Mesothelial cell of epicardium (in vitro differentiated cells): ENCODE results near the gene ITGB3. TPM values are rescaled to one million over a fixed set of nuclear protein-coding genes. Genes with fewer than 3 reads are reported as not detected.
A peak's percentile ranks its signal among the peaks of the same experiment; 100 is the strongest.

ENCODE experiments used
- DNase-seq, 2 experiments: peaks; one replicate each; pipeline ENCODE4 v3.0.0; 2021; ENCODE audit warnings: low spot score in 2 of 2; ENCODE audit not compliant: unreplicated experiment in 2 of 2
- H3K27ac Mint-ChIP-seq: 2 replicates; pipeline ENCODE4 v1.8.0; 2021; ENCODE audit warnings: mixed read lengths
- H3K27me3 Mint-ChIP-seq: 2 replicates; pipeline ENCODE4 v1.8.0; 2021; ENCODE audit warnings: low read depth, mixed read lengths
- H3K36me3 Mint-ChIP-seq: 2 replicates; pipeline ENCODE4 v1.8.0; 2021; ENCODE audit warnings: mixed read lengths
- H3K4me1 Mint-ChIP-seq: 2 replicates; pipeline ENCODE4 v1.8.0; 2021; ENCODE audit warnings: mixed read lengths
- H3K4me3 Mint-ChIP-seq: 2 replicates; pipeline ENCODE4 v1.8.0; 2021; ENCODE audit warnings: mild to moderate bottlenecking, moderate library complexity, mixed read lengths
- H3K9me3 Mint-ChIP-seq: 2 replicates; pipeline ENCODE4 v1.8.0; 2021; ENCODE audit warnings: mixed read lengths
- CTCF ChIP-seq: fragments of 200-600 bp; sonication (generic); IDR thresholded peaks from one replicate; pipeline ENCODE4 v1.5.0; 2021; ENCODE audit warnings: antibody characterized with exemption; ENCODE audit not compliant: unreplicated experiment
- total RNA-seq: library from RNA; stranded (reverse); gene quantifications from 3 replicates; pipeline ENCODE4 v1.2.1, GENCODE V29; 2021

The ITGB3 gene
- total RNA-seq, 1 donor from 2014 or later: 1.0 TPM

- Mint-ChIP-seq H3K27ac (no peak overlapping the region), H3K27me3 (peaks cover 8% of the 10 kb centered on the region), H3K36me3 (peaks cover 2% of the 10 kb centered on the region), H3K4me1 (peaks cover 9% of the 10 kb centered on the region), H3K9me3 (peaks cover 12% of the 10 kb centered on the region), H3K4me3 (no peak overlapping the region)
- no peak for TF ChIP-seq CTCF
- DNase-seq: no peak
These were observed 28.7 kb upstream of the ITGB3 start for GRCh38 chr17:47224966-47225365.

DNA sequence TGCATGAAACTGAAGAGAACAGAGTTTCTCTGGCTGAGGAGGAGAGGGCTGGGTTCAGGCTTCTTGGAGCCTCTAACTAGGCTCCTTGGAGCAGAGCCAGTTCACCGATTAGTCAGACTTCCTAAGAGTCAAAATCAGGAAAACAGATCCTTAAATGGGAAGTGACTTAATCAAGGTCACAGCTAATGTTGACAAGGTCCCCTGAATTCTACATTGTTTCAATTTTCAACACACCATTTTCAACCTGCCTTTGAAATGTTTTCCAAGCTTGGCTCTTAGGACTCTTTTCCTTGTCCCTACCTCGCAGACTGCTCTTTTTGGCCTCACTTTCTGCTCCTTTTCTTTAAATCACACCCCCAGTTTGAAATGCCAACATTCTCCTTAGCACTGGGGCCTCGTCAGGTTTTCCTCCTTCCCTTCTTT is 28.2 kb upstream of the ITGB3 start:
- no peak for TF ChIP-seq CTCF
- Mint-ChIP-seq H3K4me1 (peaks cover 11% of the 10 kb centered on the region), H3K27ac (no peak overlapping the region), H3K36me3 (peaks cover 2% of the 10 kb centered on the region), H3K4me3 (no peak overlapping the region), H3K9me3 (peaks cover 12% of the 10 kb centered on the region), H3K27me3 (peaks cover 7% of the 10 kb centered on the region)
- DNase-seq: no peak

GRCh38 chr17:47225911-47226688 is 27.5 kb upstream of the ITGB3 start:
- Mint-ChIP-seq H3K27me3 (peaks cover 9% of the 10 kb centered on the region), H3K4me3 (no peak overlapping the region), H3K36me3 (peaks cover 2% of the 10 kb centered on the region)

GRCh38 chr17:47227862-47228261 is 25.8 kb upstream of the ITGB3 start:
- Mint-ChIP-seq H3K4me3 (no peak overlapping the region), H3K4me1 (peaks cover 14% of the 10 kb centered on the region), H3K27ac (no peak overlapping the region), H3K36me3 (peaks cover 2% of the 10 kb centered on the region), H3K9me3 (peaks cover 12% of the 10 kb centered on the region), H3K27me3 (peaks cover 5% of the 10 kb centered on the region)
- no peak for DNase-seq
- no peak for TF ChIP-seq CTCF

More at GRCh38 chr17:47225911-47226688, 27.5 kb upstream of the ITGB3 start:
- H3K4me1 Mint-ChIP-seq: peaks cover 14% of the 10 kb centered on the region
- no peak overlapping the region for H3K27ac Mint-ChIP-seq
- H3K9me3 Mint-ChIP-seq: peaks cover 12% of the 10 kb centered on the region
- no peak for DNase-seq
- TF ChIP-seq CTCF: no peak

DNA sequence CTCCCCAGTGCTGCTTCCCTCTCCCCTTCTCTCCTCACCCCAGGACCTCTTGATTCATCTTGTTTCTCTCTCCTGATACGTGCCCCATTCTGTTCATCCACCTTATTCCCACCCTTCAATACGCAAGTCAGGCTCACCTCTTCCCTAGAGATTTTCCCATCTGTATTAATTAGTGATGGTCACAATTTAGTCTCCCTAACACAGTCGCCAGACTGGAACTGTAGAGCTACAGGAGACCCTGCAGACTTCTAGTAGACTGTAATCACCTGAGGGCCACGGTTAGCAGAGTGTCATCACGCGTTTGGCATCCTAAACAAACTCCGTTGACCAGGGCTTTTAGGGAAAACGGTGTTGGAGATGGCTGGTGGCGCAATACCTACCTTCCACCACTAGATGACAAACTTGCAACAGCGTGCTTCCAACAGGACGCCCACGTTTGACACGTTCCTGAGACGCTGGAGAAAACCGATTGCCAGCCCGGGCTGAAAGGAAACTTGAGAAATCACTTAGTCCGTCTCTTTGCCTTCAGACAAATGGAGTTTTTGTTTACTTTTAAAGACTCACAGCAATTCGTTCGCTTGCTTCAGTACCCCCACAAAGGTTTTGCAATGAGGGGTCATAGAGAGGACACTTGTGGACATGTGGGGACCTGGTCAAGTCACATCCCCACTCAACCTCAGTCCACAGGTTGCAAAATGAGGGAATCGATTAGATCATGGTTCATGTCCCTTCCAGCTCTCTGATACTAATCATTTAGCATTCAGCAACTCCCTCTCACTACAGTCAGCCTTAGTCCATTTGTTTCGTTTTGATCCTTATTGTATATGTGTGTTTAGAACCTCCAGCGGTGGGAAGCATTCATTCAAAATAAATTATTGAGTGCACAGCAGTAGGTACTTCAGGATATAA is 23.8 kb upstream of the ITGB3 start:
- peak; percentile 95 for TF ChIP-seq CTCF
- peaks cover 5% of the 10 kb centered on the region for H3K27me3 Mint-ChIP-seq
- H3K36me3 Mint-ChIP-seq: no peaks in the 10 kb centered on the region
- no peaks in the 10 kb centered on the region for H3K9me3 Mint-ChIP-seq
- H3K4me3 Mint-ChIP-seq: peak overlapping the region; percentile 20
- peaks cover 14% of the 10 kb centered on the region for H3K4me1 Mint-ChIP-seq
- DNase-seq: peak; percentile 60 to 79
- peak overlapping the region; percentile 47 for H3K27ac Mint-ChIP-seq
